Endothelial cell of umbilical vein (primary cell): ENCODE measurements around the gene TSTD2.

Experiments used
- CTCF ChIP-seq, 2 donors: IDR thresholded peaks; 1 replicate in 1 of 2; 2 replicates in 1 of 2; pipeline ENCODE4 v1.5.1; 2011; ENCODE audit warnings: low read length in 2 of 2, mild to moderate bottlenecking in 2 of 2, moderate library complexity in 2 of 2, control low read depth in 1 of 2, inconsistent platforms in 1 of 2, low read depth in 1 of 2; ENCODE audit not compliant: insufficient read depth in 1 of 2; ENCODE audit errors: extremely low read depth in 1 of 2
- EZH2 ChIP-seq: IDR thresholded peaks from 2 replicates; pipeline ENCODE4 v1.6.1; 2012; ENCODE audit warnings: borderline replicate concordance, low read depth, mild to moderate bottlenecking, moderate library complexity, low read length, inconsistent platforms; ENCODE audit not compliant: severe bottlenecking
- FOS ChIP-seq: IDR thresholded peaks from 2 replicates; pipeline ENCODE4 v1.6.1; 2011; ENCODE audit warnings: mild to moderate bottlenecking, low read length, moderate library complexity, borderline replicate concordance; ENCODE audit not compliant: insufficient read depth
- GATA2 ChIP-seq: IDR thresholded peaks from 2 replicates; pipeline ENCODE4 v1.7.0; 2011; ENCODE audit warnings: low read depth, mild to moderate bottlenecking, moderate library complexity, mixed read lengths, low read length; ENCODE audit not compliant: insufficient read length, insufficient read depth
- JUN ChIP-seq: IDR thresholded peaks from 2 replicates; pipeline ENCODE4 v1.6.1; 2011; ENCODE audit warnings: borderline replicate concordance, low read depth; ENCODE audit not compliant: insufficient read length, insufficient read depth
- MAX ChIP-seq: IDR thresholded peaks from 2 replicates; pipeline ENCODE4 v1.6.1; 2011; ENCODE audit not compliant: insufficient read depth, insufficient read length
- MYC ChIP-seq: IDR thresholded peaks from one replicate; pipeline ENCODE4 v1.6.1; 2011; ENCODE audit warnings: mild to moderate bottlenecking, low read depth, low read length
- POLR2A ChIP-seq: IDR thresholded peaks from 2 replicates; pipeline ENCODE4 v1.6.1; 2012; ENCODE audit warnings: low read depth, mild to moderate bottlenecking, control low read depth, low read length
- POLR2AphosphoS5 ChIP-seq: IDR thresholded peaks from 2 replicates; pipeline ENCODE4 v1.6.1; 2012; ENCODE audit warnings: low read depth, mild to moderate bottlenecking, control low read depth, low read length, moderate library complexity; ENCODE audit not compliant: insufficient read depth

- TF ChIP-seq CTCF (IDR thresholded peaks at IDR 0.05; ENCODE audit: extremely low read depth in 1 of 2, insufficient read depth in 1 of 2, low read depth in 1 of 2, low read length in 2 of 2) = no peak
- no peak for TF ChIP-seq JUN
- TF ChIP-seq GATA2 = no peak
- no peak for TF ChIP-seq POLR2A
- no peak for TF ChIP-seq POLR2AphosphoS5
- no peak for TF ChIP-seq MAX
- TF ChIP-seq MYC = no peak
- TF ChIP-seq EZH2 = no peak
- no peak for TF ChIP-seq FOS
Measured at GRCh38 chr9:97625620-97626019, 7.5 kb downstream of the TSTD2 start.
